Activated CD8-positive, alpha-beta memory T cell treated with anti-CD3 and anti-CD28 coated beads for 1 hour (primary cell): ENCODE measurements around the gene UCK2.

Experiments used
- DNase-seq, 2 donors: peaks; one replicate each; pipeline ENCODE4 v3.0.0-alpha.2; 2020; ENCODE audit warnings: low read depth in 1 of 2; ENCODE audit errors: extremely low read depth in 1 of 2

UCK2 gene

GRCh38 chr1:165877411-165877810 is 50.0 kb downstream of the UCK2 start:
- no peak for DNase-seq

- no peak for DNase-seq
Observed at GRCh38 chr1:165877940-165878556, 50.6 kb downstream of the UCK2 start.

GRCh38 chr1:165879946-165880345 is 52.5 kb downstream of the UCK2 start:
- no peak for DNase-seq

- no peak for DNase-seq
Observed at GRCh38 chr1:165880993-165881392, 53.6 kb downstream of the UCK2 start.

- no peak for DNase-seq
Observed at GRCh38 chr1:165882168-165882837, 54.9 kb downstream of the UCK2 start.

- DNase-seq = no peak
Observed at GRCh38 chr1:165883056-165883455, 55.6 kb downstream of the UCK2 start.

- DNase-seq = no peak
Observed at GRCh38 chr1:165884009-165884689, 56.7 kb downstream of the UCK2 start.

- no peak for DNase-seq
Observed at GRCh38 chr1:165884690-165885304, 57.4 kb downstream of the UCK2 start.

GRCh38 chr1:165885305-165885694 is 57.9 kb downstream of the UCK2 start:
- DNase-seq = no peak

- DNase-seq = no peak
Observed at GRCh38 chr1:165886193-165886592, 58.8 kb downstream of the UCK2 start.

- no peak for DNase-seq
Observed at GRCh38 chr1:165886983-165887382, 59.6 kb downstream of the UCK2 start.

GRCh38 chr1:165887877-165888551 is 60.6 kb downstream of the UCK2 start:
- DNase-seq = no peak

GRCh38 chr1:165888552-165888920 is 61.1 kb downstream of the UCK2 start:
- DNase-seq = no peak

GRCh38 chr1:165890684-165891083 is 63.3 kb downstream of the UCK2 start:
- no peak for DNase-seq

GRCh38 chr1:165891111-165891860 is 63.9 kb downstream of the UCK2 start:
- DNase-seq = no peak

GRCh38 chr1:165892935-165893334 is 65.5 kb downstream of the UCK2 start:
- no peak for DNase-seq

GRCh38 chr1:165893507-165893906 is 66.1 kb downstream of the UCK2 start:
- DNase-seq = no peak

- no peak for DNase-seq
Observed at GRCh38 chr1:165894591-165894990, 67.2 kb downstream of the UCK2 start.

GRCh38 chr1:165895451-165895871 is 68.0 kb downstream of the UCK2 start:
- DNase-seq = no peak

- DNase-seq = no peak
Observed at GRCh38 chr1:165896277-165896676, 68.9 kb downstream of the UCK2 start.
